RPMI7951 (cell line): Measurements from ENCODE around the gene NRG2. TPM values are rescaled to one million over a fixed set of nuclear protein-coding genes. Genes with fewer than 3 reads are reported as not detected.

Experiments
- DNase-seq: peaks from one replicate; pipeline ENCODE4 v3.0.0-alpha.2; 2012; ENCODE audit warnings: low read depth
- total RNA-seq: library from RNA; depleted of rRNA; stranded (reverse); fragments of >200 nt; shearing (Covaris generic); gene quantifications from 2 replicates; pipeline ENCODE4 v1.2.3, GENCODE V29; 2014

NRG2 gene
- total RNA-seq, 1 experiment from 2014 or later: 1.9 TPM

GRCh38 chr5:139969318-139969717 is 73.8 kb downstream of the NRG2 start:
- DNase-seq: no peak

- peak; percentile 38 for DNase-seq
These were observed 74.4 kb downstream of the NRG2 start for GRCh38 chr5:139968547-139969261.

- no peak for DNase-seq
These were observed 75.7 kb downstream of the NRG2 start for GRCh38 chr5:139967353-139967752.

- DNase-seq: no peak
These were observed 76.2 kb downstream of the NRG2 start for GRCh38 chr5:139966856-139967255.

GRCh38 chr5:139964994-139965565 is 78.0 kb downstream of the NRG2 start:
- DNase-seq: no peak

- no peak for DNase-seq
These were observed 78.7 kb downstream of the NRG2 start for GRCh38 chr5:139964266-139964993.

GRCh38 chr5:139962445-139962844 is 80.7 kb downstream of the NRG2 start:
- no peak for DNase-seq

GRCh38 chr5:139961435-139962157 is 81.5 kb downstream of the NRG2 start:
- peak; percentile 63 for DNase-seq

- no peak for DNase-seq
These were observed 82.2 kb downstream of the NRG2 start for GRCh38 chr5:139960723-139961383.

GRCh38 chr5:139958432-139959148 is 84.5 kb downstream of the NRG2 start:
- no peak for DNase-seq

GRCh38 chr5:139956342-139956741 is 86.8 kb downstream of the NRG2 start:
- DNase-seq: no peak

GRCh38 chr5:139955616-139956273 is 87.4 kb downstream of the NRG2 start:
- DNase-seq: no peak

- no peak for DNase-seq
These were observed 88.0 kb downstream of the NRG2 start for GRCh38 chr5:139955053-139955605.

- DNase-seq: no peak
These were observed 88.6 kb downstream of the NRG2 start for GRCh38 chr5:139954462-139954861.

- no peak for DNase-seq
These were observed 89.1 kb downstream of the NRG2 start for GRCh38 chr5:139954022-139954421.

- DNase-seq: no peak
These were observed 90.5 kb downstream of the NRG2 start for GRCh38 chr5:139952574-139952973.

- DNase-seq: no peak
These were observed 91.1 kb downstream of the NRG2 start for GRCh38 chr5:139951983-139952382.

- DNase-seq: peak; percentile 53
These were observed 91.7 kb downstream of the NRG2 start for GRCh38 chr5:139951296-139951924.

- no peak for DNase-seq
These were observed 92.7 kb downstream of the NRG2 start for GRCh38 chr5:139950436-139950835.

- no peak for DNase-seq
These were observed 93.4 kb downstream of the NRG2 start for GRCh38 chr5:139949710-139950109.
